ENCODE data around the gene LEFTY1.

- TF ChIP-seq CTCF (conservative IDR thresholded peaks at IDR 0.05; ENCODE audit: low read depth, low read length) (no peak), CEBPB (IDR thresholded peaks at IDR 0.05; ENCODE audit: low read depth, low read length) (no peak), FOS (IDR thresholded peaks at IDR 0.05; ENCODE audit: low read depth, low read length) (no peak), BHLHE40 (IDR thresholded peaks at IDR 0.05; ENCODE audit: low read depth, low read length) (no peak), MAFK (IDR thresholded peaks at IDR 0.05; ENCODE audit: low read depth, low read length) (no peak), POLR2A (IDR thresholded peaks at IDR 0.05; ENCODE audit: low read depth, low read length) (no peak), ELK1 (IDR thresholded peaks at IDR 0.05; ENCODE audit: borderline replicate concordance, low read depth, low read length) (no peak), SMC3 (IDR thresholded peaks at IDR 0.05; ENCODE audit: low read depth, low read length) (no peak), CHD1 (IDR thresholded peaks at IDR 0.05; ENCODE audit: low read depth, low read length) (no peak), RAD21 (IDR thresholded peaks at IDR 0.05; ENCODE audit: low read length) (no peak), MAZ (IDR thresholded peaks at IDR 0.05; ENCODE audit: borderline replicate concordance, low read depth, low read length) (no peak), MXI1 (IDR thresholded peaks at IDR 0.05; ENCODE audit: borderline replicate concordance, low read depth, low read length) (no peak), RFX5 (IDR thresholded peaks at IDR 0.05; ENCODE audit: low read depth, low read length) (no peak)
- TF ChIP-seq, protein P1, sequence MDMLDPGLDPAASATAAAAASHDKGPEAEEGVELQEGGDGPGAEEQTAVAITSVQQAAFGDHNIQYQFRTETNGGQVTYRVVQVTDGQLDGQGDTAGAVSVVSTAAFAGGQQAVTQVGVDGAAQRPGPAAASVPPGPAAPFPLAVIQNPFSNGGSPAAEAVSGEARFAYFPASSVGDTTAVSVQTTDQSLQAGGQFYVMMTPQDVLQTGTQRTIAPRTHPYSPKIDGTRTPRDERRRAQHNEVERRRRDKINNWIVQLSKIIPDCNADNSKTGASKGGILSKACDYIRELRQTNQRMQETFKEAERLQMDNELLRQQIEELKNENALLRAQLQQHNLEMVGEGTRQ (IDR thresholded peaks at IDR 0.05; ENCODE audit: low read depth, low read length), result no peak
These were observed 26.9 kb downstream of the LEFTY1 start for GRCh38 chr1:225861834-225862580.
